Natural killer cell treated with Interleukin-12 subunit alpha and Interleukin-12 subunit beta and Interleukin-15 and Interleukin-18, amount 100 ng/mL, for 72 hours (primary cell): Measurements from ENCODE around the gene NPTXR. TPM values are rescaled to one million over a fixed set of nuclear protein-coding genes. Genes with fewer than 3 reads are reported as not detected.
"Not testable (repeated sequence)": the region's sequence is repeated elsewhere in the genome, so short reads cannot be mapped to it uniquely, and the experiment has no call there.

ENCODE experiments used
- ATAC-seq, 2 donors: fragments of 150-1000 bp; cut with Tn5 transposase in 1 of 2; sonication (Bioruptor Pico), chemical (Tn5 transposase) in 1 of 2; 2 replicates each; pipeline ENCODE4 v1.10.0; 2021
- DNase-seq: peaks from one replicate; pipeline ENCODE4 v3.0.0; 2022; ENCODE audit warnings: low spot score
- H3K27ac Mint-ChIP-seq, 2 donors: 1 replicate in 1 of 2; 2 replicates in 1 of 2; pipeline ENCODE4 v1.8.0; 2022; ENCODE audit warnings: mixed read lengths in 2 of 2, mild to moderate bottlenecking in 1 of 2, moderate library complexity in 1 of 2
- H3K27me3 Mint-ChIP-seq, 2 donors: 1 replicate in 1 of 2; 2 replicates in 1 of 2; pipeline ENCODE4 v1.8.0; 2022; ENCODE audit warnings: mixed read lengths in 2 of 2
- H3K36me3 Mint-ChIP-seq: one replicate; pipeline ENCODE4 v1.8.0; 2022; ENCODE audit warnings: mixed read lengths
- H3K4me1 Mint-ChIP-seq, 2 donors: 1 replicate in 1 of 2; 2 replicates in 1 of 2; pipeline ENCODE4 v1.8.0; 2022; ENCODE audit warnings: low read depth in 2 of 2, mixed read lengths in 2 of 2, mild to moderate bottlenecking in 1 of 2
- H3K4me3 Mint-ChIP-seq: one replicate; pipeline ENCODE4 v1.8.0; 2022; ENCODE audit warnings: mixed read lengths
- H3K9me3 Mint-ChIP-seq: 2 replicates; pipeline ENCODE4 v1.8.0; 2022; ENCODE audit warnings: mixed read lengths
- total RNA-seq, 2 donors: library from RNA; stranded (reverse); gene quantifications; one replicate each; pipeline ENCODE4 v1.2.3, GENCODE V29; 2022

NPTXR gene
- total RNA-seq, 2 donors from 2014 or later = 1.3 to 1.5 TPM

GRCh38 chr22:38865201-38866023 is 21.6 kb upstream of the NPTXR start:
- peaks cover 24% of the 10 kb centered on the region in 2 donors for H3K4me1 Mint-ChIP-seq
- no peaks in the 10 kb centered on the region for H3K9me3 Mint-ChIP-seq
- no peak for DNase-seq
- H3K36me3 Mint-ChIP-seq = no peaks in the 10 kb centered on the region
- no peak overlapping the region for H3K4me3 Mint-ChIP-seq
- no peak overlapping the region for H3K27ac Mint-ChIP-seq
- no peak for ATAC-seq
- no peaks in the 10 kb centered on the region for H3K27me3 Mint-ChIP-seq

GRCh38 chr22:38864361-38865191 is 20.7 kb upstream of the NPTXR start:
- ATAC-seq = no peak
- Mint-ChIP-seq H3K4me1 (peaks cover 17 to 18% of the 10 kb centered on the region in 2 donors), H3K36me3 (no peaks in the 10 kb centered on the region), H3K27me3 (no peaks in the 10 kb centered on the region), H3K4me3 (no peak overlapping the region), H3K27ac (no peak overlapping the region), H3K9me3 (no peaks in the 10 kb centered on the region)
- no peak for DNase-seq

DNA sequence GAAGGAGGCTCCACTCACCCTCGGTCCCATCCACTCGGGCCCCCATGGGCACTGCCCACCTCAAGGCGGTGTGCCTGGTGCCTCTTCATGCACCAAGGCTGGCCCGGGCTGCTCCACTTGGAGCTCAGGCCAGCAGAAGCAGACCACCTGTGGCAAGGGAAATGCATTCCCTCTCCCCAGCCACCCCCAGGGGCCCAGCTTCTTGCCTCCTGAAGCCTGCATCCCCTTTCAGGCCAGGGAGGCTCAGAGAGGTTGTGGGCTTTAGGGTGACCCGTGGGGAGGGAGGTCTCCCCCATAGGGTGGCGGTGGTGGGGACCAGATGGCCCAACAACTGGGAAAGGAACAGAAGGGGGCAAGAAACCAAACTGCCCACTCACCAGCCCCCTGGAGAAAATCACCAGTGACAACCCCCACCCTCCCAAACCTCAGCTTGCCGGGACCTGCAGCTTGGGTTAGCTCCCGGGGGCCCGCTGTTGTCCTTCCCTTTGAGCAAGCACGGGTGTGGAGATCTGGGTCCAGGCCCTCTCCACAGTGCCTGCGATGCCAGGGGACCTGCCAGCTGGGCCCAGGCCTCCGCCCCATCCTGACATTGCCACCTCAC is 19.8 kb upstream of the NPTXR start:
- DNase-seq (peak; percentile 60), ATAC-seq (no peak)
- Mint-ChIP-seq H3K27ac (no peak overlapping the region), H3K4me1 (peaks cover 12 to 14% of the 10 kb centered on the region in 2 donors), H3K4me3 (no peak overlapping the region), H3K27me3 (no peaks in the 10 kb centered on the region), H3K9me3 (no peaks in the 10 kb centered on the region), H3K36me3 (no peaks in the 10 kb centered on the region)

GRCh38 chr22:38862375-38863329 is 18.8 kb upstream of the NPTXR start:
- peak; percentile 59 for DNase-seq

DNA sequence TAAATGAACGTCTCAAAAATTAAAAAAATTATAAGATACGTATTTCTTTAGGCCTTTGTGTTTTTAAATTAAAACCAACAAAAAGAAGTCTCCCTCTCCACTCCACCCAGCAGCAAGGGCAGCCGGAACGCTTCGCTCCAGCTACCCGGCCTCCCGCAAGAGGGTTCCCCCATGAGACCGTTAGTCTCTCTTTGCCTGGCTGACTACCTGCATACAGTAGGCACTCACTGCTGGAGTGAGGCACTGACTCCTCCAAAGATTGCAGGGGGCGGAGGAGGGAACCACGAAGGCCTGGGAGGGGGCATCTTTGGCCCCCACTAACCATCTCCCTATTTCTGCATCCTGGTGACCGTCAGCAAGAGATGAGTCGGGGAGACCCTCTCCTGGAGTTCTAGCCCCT is 18.1 kb upstream of the NPTXR start:
- DNase-seq (peak; percentile 3), ATAC-seq (no peak)
- no peaks in the 10 kb centered on the region for H3K27me3 Mint-ChIP-seq
- H3K36me3 Mint-ChIP-seq = no peaks in the 10 kb centered on the region
- H3K4me3 Mint-ChIP-seq = no peak overlapping the region
- H3K4me1 Mint-ChIP-seq = peaks cover 5 to 7% of the 10 kb centered on the region in 2 donors
- no peak overlapping the region for H3K27ac Mint-ChIP-seq
- no peaks in the 10 kb centered on the region for H3K9me3 Mint-ChIP-seq

More at GRCh38 chr22:38862375-38863329, 18.8 kb upstream of the NPTXR start:
- H3K27ac Mint-ChIP-seq = no peak overlapping the region
- no peaks in the 10 kb centered on the region for H3K27me3 Mint-ChIP-seq
- no peak overlapping the region for H3K4me3 Mint-ChIP-seq
- ATAC-seq = no peak
- no peaks in the 10 kb centered on the region for H3K9me3 Mint-ChIP-seq
- H3K4me1 Mint-ChIP-seq = peaks cover 5 to 7% of the 10 kb centered on the region in 2 donors
- H3K36me3 Mint-ChIP-seq = no peaks in the 10 kb centered on the region

DNA sequence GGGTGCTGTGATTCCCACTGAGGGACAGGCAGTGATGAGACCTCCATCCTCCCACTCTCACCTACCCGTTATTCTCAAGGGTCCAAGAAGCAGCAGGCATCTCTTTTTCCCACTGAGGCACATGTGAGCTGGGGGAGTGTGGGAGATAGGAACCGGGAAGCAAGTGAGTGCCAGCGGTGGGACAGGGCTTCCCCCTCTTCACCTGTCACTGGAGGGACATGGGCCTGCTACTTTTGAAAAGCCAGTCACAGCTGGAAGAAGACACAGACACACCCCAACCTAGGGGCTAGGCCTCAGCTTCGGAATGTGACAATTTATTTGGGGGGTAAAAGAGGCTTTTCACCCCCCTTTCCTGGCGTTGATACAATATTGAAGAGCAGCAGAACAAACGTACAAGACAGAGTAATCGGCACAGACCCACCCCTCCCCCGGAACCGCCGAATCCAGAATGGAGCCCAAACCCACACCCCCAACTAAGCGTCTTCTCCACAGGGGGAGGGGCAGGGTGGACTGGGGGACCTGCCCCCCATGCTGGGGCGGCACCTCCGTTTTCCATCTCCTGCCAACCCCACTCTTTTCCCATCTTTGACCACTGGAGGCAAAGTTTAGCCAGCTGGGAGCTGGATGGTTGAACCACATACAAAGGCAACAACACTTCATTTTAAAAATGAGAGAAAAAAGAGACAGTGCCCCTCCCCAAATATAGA is 17.5 kb upstream of the NPTXR start:
- Mint-ChIP-seq H3K4me3 (no peak overlapping the region), H3K27me3 (no peaks in the 10 kb centered on the region), H3K9me3 (no peaks in the 10 kb centered on the region), H3K4me1 (peaks cover 5 to 7% of the 10 kb centered on the region in 2 donors), H3K36me3 (no peaks in the 10 kb centered on the region), H3K27ac (no peak overlapping the region)
- no peak for ATAC-seq
- DNase-seq = no peak

DNA sequence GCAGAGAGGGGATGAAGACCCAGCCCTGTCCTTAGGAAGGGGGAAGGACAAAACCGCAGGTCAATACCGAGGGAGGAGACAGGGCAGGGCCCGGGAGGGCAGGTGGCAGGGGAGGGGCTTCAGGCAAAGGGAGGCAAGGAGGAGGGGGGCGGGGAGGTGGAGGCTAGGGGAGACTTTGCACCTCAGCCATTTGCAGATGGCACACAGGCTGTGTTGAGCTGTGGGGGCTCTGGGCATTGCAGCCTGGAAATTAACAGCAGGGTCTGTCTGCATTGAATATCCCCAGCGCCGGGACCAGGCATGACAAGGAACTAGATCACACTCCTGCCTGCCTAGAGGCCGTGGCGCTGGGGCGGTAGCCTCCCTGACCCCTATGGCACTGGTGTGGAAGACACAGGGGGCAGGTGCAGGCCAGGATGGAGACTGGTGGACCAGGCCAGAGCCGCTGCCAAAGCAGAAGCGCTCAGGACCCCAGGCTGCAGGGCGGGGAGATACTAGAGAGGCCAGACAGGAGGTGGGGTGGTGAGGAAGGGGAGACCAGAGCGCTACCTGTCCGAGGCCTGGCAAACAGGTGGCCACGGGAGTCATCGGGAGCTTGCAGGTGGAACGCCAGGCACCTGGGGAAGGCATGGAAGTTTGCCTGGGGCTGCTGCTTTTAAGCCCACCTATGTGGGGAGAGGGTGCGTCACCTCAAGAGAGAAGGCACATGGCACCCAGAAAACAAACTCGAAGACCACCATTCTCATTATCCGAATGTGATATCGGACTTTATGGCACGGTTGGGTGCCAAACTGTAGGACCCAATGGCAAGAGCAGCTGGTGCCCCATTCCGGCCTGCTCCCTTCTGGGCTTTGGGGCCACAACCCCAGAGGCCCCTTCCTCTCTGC is 16.7 kb upstream of the NPTXR start:
- Mint-ChIP-seq H3K27me3 (no peaks in the 10 kb centered on the region), H3K9me3 (no peaks in the 10 kb centered on the region), H3K4me3 (no peak overlapping the region), H3K27ac (no peak overlapping the region), H3K4me1 (peaks cover 5 to 7% of the 10 kb centered on the region in 2 donors), H3K36me3 (no peaks in the 10 kb centered on the region)
- no peak for DNase-seq
- ATAC-seq = peak in 1 of 2 donors; percentile 25

GRCh38 chr22:38859581-38860282 is 15.9 kb upstream of the NPTXR start:
- H3K4me1 Mint-ChIP-seq = peaks cover 5 to 7% of the 10 kb centered on the region in 2 donors
- H3K36me3 Mint-ChIP-seq = no peaks in the 10 kb centered on the region
- H3K27ac Mint-ChIP-seq = no peak overlapping the region
- no peaks in the 10 kb centered on the region for H3K27me3 Mint-ChIP-seq
- DNase-seq (no peak), ATAC-seq (peak; percentile 14 to 52)
- no peak overlapping the region for H3K4me3 Mint-ChIP-seq
- H3K9me3 Mint-ChIP-seq = no peaks in the 10 kb centered on the region

- Mint-ChIP-seq H3K4me1 (peaks cover 0 to 5% of the 10 kb centered on the region in 2 donors), H3K27me3 (no peaks in the 10 kb centered on the region), H3K4me3 (no peak overlapping the region), H3K36me3 (no peaks in the 10 kb centered on the region), H3K9me3 (no peaks in the 10 kb centered on the region), H3K27ac (no peak overlapping the region)
- DNase-seq (no peak), ATAC-seq (no peak)
Measured at GRCh38 chr22:38858492-38858891, 14.7 kb upstream of the NPTXR start.

DNA sequence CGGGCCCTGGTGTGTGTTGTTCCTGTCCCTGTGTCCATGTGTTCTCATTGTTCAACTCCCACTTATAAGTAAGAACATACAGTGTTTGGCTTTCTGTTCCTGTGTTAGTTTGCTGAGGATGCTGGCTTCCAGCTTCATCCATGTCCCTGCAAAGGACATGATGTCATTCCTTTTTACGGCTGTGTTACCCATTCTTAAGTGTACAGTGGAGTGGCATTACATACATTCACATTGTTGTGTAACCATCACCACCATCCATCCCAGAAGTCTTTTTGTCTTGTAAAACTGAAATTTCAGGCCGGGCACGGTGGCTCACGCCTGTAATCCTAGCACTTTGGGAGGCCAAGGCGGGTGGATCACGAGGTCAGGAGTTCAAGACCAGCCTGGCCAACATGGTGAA is 10.6 kb upstream of the NPTXR start:
- H3K27ac Mint-ChIP-seq, ATAC-seq, H3K36me3 Mint-ChIP-seq, H3K27me3 Mint-ChIP-seq, H3K9me3 Mint-ChIP-seq, H3K4me1 Mint-ChIP-seq, H3K4me3 Mint-ChIP-seq, DNase-seq: not testable (repeated sequence)

GRCh38 chr22:38853883-38854282 is 10.1 kb upstream of the NPTXR start:
- not testable (repeated sequence) for H3K27me3 Mint-ChIP-seq, H3K27ac Mint-ChIP-seq, H3K4me1 Mint-ChIP-seq, H3K4me3 Mint-ChIP-seq, H3K36me3 Mint-ChIP-seq, DNase-seq, ATAC-seq, H3K9me3 Mint-ChIP-seq
